Smooth muscle cell (in vitro differentiated cells): Measurements from ENCODE around the gene B4GALT2. TPM values are rescaled to one million over a fixed set of nuclear protein-coding genes. Genes with fewer than 3 reads are reported as not detected.

ENCODE experiments used
- DNase-seq: peaks from one replicate; lab custom pipeline; 2025; ENCODE audit not compliant: unreplicated experiment; lab: John Stamatoyannopoulos, UW
- H2AFZ ChIP-seq: fragments of 200-600 bp; sonication (generic); 2 replicates; pipeline ENCODE4 v1.6.0; 2016; ENCODE audit warnings: antibody characterized with exemption, low read depth, mild to moderate bottlenecking
- H3F3A ChIP-seq: fragments of 200-600 bp; sonication (generic); 2 replicates; pipeline ENCODE4 v1.6.0; 2017; ENCODE audit warnings: antibody characterized with exemption, low read depth
- H3K27ac ChIP-seq: fragments of 200-600 bp; sonication (generic); 2 replicates; pipeline ENCODE4 v1.5.1; 2016; ENCODE audit warnings: low read depth, mild to moderate bottlenecking
- H3K27me3 ChIP-seq: fragments of 200-600 bp; sonication (generic); 2 replicates; pipeline ENCODE4 v1.6.1; 2016; ENCODE audit warnings: low read depth, mild to moderate bottlenecking
- H3K36me3 ChIP-seq: fragments of 200-600 bp; sonication (generic); 2 replicates; pipeline ENCODE4 v1.5.1; 2016; ENCODE audit warnings: low read depth
- H3K4me1 ChIP-seq: fragments of 200-600 bp; sonication (generic); 2 replicates; pipeline ENCODE4 v1.5.1; 2016; ENCODE audit warnings: low read depth
- H3K4me2 ChIP-seq: fragments of 200-600 bp; sonication (generic); 2 replicates; pipeline ENCODE4 v1.6.0; 2016; ENCODE audit warnings: mild to moderate bottlenecking
- H3K4me3 ChIP-seq: fragments of 200-600 bp; sonication (generic); 2 replicates; pipeline ENCODE4 v1.5.1; 2016; ENCODE audit warnings: mild to moderate bottlenecking
- H3K79me2 ChIP-seq: fragments of 200-600 bp; sonication (generic); 2 replicates; pipeline ENCODE4 v1.6.0; 2016; ENCODE audit warnings: low read depth, mild to moderate bottlenecking
- H3K9ac ChIP-seq: fragments of 200-600 bp; sonication (generic); 2 replicates; pipeline ENCODE4 v1.6.0; 2016; ENCODE audit warnings: low read depth
- H3K9me3 ChIP-seq: fragments of 200-600 bp; sonication (generic); replicated peaks from 2 replicates; pipeline ENCODE4 v1.5.1; 2016; ENCODE audit warnings: low read depth
- H4K20me1 ChIP-seq: fragments of 200-600 bp; sonication (generic); 2 replicates; pipeline ENCODE4 v1.6.0; 2016; ENCODE audit warnings: low read depth
- WGBS: methylation state at CpG from one replicate; pipeline ENCODE4 v1.1.7; 2016; ENCODE audit warnings: low lambda C conversion rate; 5-methylcytosine and 5-hydroxymethylcytosine counted together
- polyA plus RNA-seq: library from polyadenylated mRNA; unstranded; fragments of >200 nt; fragmentation: Nextera tagmentation; extraction: Ambion mirVana; gene quantifications from 2 replicates; pipeline ENCODE4 v1.2.1, GENCODE V29; 2016
- total RNA-seq: library from RNA; depleted of rRNA; stranded (reverse); fragments of >200 nt; gene quantifications from 2 replicates; pipeline ENCODE4 v1.2.3, GENCODE V29; 2014
- TF ChIP-seq, protein P1 (sequence below): fragments of 200-600 bp; sonication (generic); IDR thresholded peaks from 2 replicates; pipeline ENCODE4 v1.5.1; 2017; ENCODE audit warnings: borderline replicate concordance, mild to moderate bottlenecking, antibody characterized with exemption; ENCODE audit not compliant: insufficient read depth, poor library complexity, severe bottlenecking

Gene B4GALT2
- total and polyA plus RNA-seq, 2 experiments from 2014 or later = 52.4 to 135 TPM

DNA sequence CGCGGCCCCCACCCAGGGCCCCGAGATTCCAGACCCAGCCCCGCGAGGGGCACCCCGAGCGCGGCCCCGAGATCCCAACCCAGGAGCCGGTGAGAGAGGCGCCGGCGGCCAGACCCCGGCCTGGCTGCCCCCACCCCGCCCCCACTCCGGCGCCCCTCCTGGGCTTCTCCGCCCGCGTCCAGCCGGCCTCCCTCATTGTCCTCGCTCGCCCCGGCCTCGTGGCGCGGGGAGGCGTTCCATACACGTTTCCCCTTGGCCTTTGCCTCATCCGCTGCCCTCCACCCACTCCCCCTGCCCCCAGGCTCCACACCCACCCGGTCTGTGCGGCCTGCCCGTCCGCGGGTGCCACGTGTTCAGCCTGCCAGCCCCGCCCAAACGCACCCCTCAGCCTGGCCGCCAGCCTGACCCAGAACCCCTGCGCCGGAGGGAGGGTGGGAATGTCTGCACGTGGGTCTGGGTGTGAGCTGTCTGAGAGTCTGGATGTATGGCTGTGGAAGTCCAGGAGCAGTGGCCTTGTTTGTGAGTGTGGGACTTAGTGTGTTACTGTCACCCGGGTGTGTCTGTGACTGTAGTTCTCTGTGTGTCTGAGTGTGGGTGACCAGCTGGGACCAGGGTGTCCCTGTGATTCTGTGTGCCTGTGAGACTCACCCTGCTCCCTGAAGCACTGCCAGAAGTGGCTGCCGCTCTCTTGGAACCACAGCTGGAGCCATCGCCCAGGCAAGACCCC, 681 bp downstream of the B4GALT2 start:
- H3K4me1 ChIP-seq = peaks cover 12% of the 10 kb centered on the region
- WGBS = 5% methylated on average over 26 of the region's 45 CpGs
- TF ChIP-seq, protein P1, sequence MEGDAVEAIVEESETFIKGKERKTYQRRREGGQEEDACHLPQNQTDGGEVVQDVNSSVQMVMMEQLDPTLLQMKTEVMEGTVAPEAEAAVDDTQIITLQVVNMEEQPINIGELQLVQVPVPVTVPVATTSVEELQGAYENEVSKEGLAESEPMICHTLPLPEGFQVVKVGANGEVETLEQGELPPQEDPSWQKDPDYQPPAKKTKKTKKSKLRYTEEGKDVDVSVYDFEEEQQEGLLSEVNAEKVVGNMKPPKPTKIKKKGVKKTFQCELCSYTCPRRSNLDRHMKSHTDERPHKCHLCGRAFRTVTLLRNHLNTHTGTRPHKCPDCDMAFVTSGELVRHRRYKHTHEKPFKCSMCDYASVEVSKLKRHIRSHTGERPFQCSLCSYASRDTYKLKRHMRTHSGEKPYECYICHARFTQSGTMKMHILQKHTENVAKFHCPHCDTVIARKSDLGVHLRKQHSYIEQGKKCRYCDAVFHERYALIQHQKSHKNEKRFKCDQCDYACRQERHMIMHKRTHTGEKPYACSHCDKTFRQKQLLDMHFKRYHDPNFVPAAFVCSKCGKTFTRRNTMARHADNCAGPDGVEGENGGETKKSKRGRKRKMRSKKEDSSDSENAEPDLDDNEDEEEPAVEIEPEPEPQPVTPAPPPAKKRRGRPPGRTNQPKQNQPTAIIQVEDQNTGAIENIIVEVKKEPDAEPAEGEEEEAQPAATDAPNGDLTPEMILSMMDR = no peak
- peaks cover 31% of the 10 kb centered on the region for H3K79me2 ChIP-seq
- H3K9ac ChIP-seq = peak overlapping the region; percentile 76
- peak overlapping the region; percentile 98 for H3K4me2 ChIP-seq
- peaks cover 75% of the 10 kb centered on the region for H4K20me1 ChIP-seq
- no peaks in the 10 kb centered on the region for H3K9me3 ChIP-seq
- H3K36me3 ChIP-seq = no peaks in the 10 kb centered on the region
- peak overlapping the region; percentile 25 for H3K27ac ChIP-seq
- H3F3A ChIP-seq = peaks cover 14% of the 10 kb centered on the region
- no peaks in the 10 kb centered on the region for H3K27me3 ChIP-seq
- peak overlapping the region; percentile 74 for H2AFZ ChIP-seq
- peak; percentile 30 for DNase-seq
- H3K4me3 ChIP-seq = peak overlapping the region; percentile 75

DNA sequence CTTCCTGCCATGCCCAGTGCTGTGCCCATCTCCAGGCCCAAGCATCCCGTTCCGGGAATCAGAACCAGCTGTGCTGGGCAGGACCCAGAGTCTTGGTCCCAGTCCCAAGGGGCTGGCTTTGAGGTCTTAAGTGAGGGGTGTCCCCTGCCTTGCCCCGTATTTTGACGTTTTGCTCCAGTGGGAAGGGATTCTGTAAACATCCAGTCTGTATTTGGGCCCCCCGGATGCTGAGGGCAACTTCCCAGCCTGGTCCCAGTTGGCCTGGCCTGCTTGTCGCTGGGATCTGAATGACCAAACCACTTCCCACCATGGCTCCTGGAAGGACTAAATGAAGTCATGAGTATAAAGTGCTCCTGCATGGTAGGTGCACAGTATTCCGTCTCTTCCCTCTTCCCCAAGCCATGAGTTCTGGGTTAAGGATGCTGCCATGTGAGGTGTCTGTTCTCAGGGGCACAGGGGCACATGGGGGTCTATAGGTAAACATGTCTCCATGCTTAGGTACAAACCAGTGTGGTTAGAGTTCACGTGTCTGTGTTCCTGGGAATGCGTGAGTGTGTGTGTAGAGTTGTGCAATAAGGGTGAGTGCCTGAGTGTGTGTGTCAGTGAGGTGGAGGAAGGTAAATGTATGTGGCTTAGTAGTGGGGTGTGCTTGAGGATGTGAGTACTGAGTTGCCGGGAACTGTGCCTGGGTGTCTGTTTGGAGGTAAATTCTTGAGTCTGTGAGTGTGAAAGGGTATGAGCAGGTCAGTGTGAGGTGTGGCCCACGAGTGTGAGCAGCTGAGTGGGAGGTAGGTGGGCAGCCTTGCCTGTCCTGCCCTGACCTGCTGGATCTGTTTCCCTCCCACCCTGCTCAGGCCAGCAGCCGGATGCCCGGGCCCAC, 1.5 kb downstream of the B4GALT2 start:
- Histone ChIP-seq H4K20me1 (peaks cover 73% of the 10 kb centered on the region), H3K4me1 (peaks cover 12% of the 10 kb centered on the region), H2AFZ (no peak overlapping the region), H3K79me2 (peaks cover 24% of the 10 kb centered on the region), H3K9me3 (no peaks in the 10 kb centered on the region), H3K4me3 (peak overlapping the region; percentile 75), H3K27ac (peak overlapping the region; percentile 25), H3K36me3 (no peaks in the 10 kb centered on the region), H3F3A (peaks cover 14% of the 10 kb centered on the region), H3K4me2 (peak overlapping the region; percentile 98), H3K9ac (peak overlapping the region; percentile 76), H3K27me3 (no peaks in the 10 kb centered on the region)
- DNase-seq = no peak
- WGBS = 78% methylated on average over 13 of the region's 13 CpGs
- TF ChIP-seq, protein P1 = no peak

DNA sequence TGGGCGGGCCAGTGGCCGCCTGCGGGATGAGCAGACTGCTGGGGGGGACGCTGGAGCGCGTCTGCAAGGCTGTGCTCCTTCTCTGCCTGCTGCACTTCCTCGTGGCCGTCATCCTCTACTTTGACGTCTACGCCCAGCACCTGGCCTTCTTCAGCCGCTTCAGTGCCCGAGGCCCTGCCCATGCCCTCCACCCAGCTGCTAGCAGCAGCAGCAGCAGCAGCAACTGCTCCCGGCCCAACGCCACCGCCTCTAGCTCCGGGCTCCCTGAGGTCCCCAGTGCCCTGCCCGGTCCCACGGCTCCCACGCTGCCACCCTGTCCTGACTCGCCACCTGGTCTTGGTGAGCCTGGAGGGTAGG, 2.1 kb downstream of the B4GALT2 start:
- no peak overlapping the region for H3K27ac ChIP-seq

More for the DNA sequence above, 2.1 kb downstream of the B4GALT2 start:
- no peak overlapping the region for H3K4me3 ChIP-seq
- peaks cover 14% of the 10 kb centered on the region for H3F3A ChIP-seq
- no peak for DNase-seq
- no peaks in the 10 kb centered on the region for H3K9me3 ChIP-seq
- H2AFZ ChIP-seq = no peak overlapping the region
- no peak overlapping the region for H3K9ac ChIP-seq
- peaks cover 7% of the 10 kb centered on the region for H3K4me1 ChIP-seq
- H3K4me2 ChIP-seq = no peak overlapping the region
- peaks cover 18% of the 10 kb centered on the region for H3K79me2 ChIP-seq
- no peaks in the 10 kb centered on the region for H3K36me3 ChIP-seq
- no peaks in the 10 kb centered on the region for H3K27me3 ChIP-seq
- H4K20me1 ChIP-seq = peaks cover 71% of the 10 kb centered on the region
- WGBS = 92% methylated on average over 20 of the region's 20 CpGs
- TF ChIP-seq, protein P1 = no peak
